Memory B cell (primary cell): ENCODE measurements around the gene CTSW.
"Not testable (repeated sequence)": the region's sequence is repeated elsewhere in the genome, so short reads cannot be mapped to it uniquely, and the experiment has no call there.

Experiments used
- ATAC-seq: fragments of 150-1000 bp; cut with Tn5 transposase; 2 replicates; pipeline ENCODE4 v1.10.0; 2021; ENCODE audit warnings: low read depth, mild to moderate bottlenecking, moderate library complexity
- DNase-seq, 2 donors: peaks; one replicate each; pipeline ENCODE4 v3.0.0; 2022; ENCODE audit warnings: low spot score in 2 of 2
- H3K27ac Mint-ChIP-seq: one replicate; pipeline ENCODE4 v1.8.0; 2022; ENCODE audit warnings: mild to moderate bottlenecking, moderate library complexity, mixed read lengths
- H3K27me3 Mint-ChIP-seq: one replicate; pipeline ENCODE4 v1.8.0; 2022; ENCODE audit warnings: mixed read lengths
- H3K36me3 Mint-ChIP-seq: one replicate; pipeline ENCODE4 v1.8.0; 2022; ENCODE audit warnings: mild to moderate bottlenecking, mixed read lengths
- H3K4me1 Mint-ChIP-seq: one replicate; pipeline ENCODE4 v1.8.0; 2022; ENCODE audit warnings: mixed read lengths
- H3K4me3 Mint-ChIP-seq: one replicate; pipeline ENCODE4 v1.8.0; 2022; ENCODE audit warnings: mild to moderate bottlenecking, moderate library complexity, mixed read lengths
- H3K9me3 Mint-ChIP-seq: one replicate; pipeline ENCODE4 v1.8.0; 2022; ENCODE audit warnings: mixed read lengths

Gene CTSW

GRCh38 chr11:65883058-65883761 lies 3.6 kb downstream of the CTSW start:
- H3K27me3 Mint-ChIP-seq, result no peaks in the 10 kb centered on the region
- ATAC-seq (no peak), DNase-seq (no peak)
- peaks cover 23% of the 10 kb centered on the region for H3K4me1 Mint-ChIP-seq
- H3K27ac Mint-ChIP-seq, result no peak overlapping the region
- no peaks in the 10 kb centered on the region for H3K9me3 Mint-ChIP-seq
- H3K4me3 Mint-ChIP-seq, result no peak overlapping the region
- H3K36me3 Mint-ChIP-seq, result peaks cover 11% of the 10 kb centered on the region

GRCh38 chr11:65883786-65884715 lies 4.4 kb downstream of the CTSW start:
- Mint-ChIP-seq H3K4me3 (no peak overlapping the region), H3K27ac (peak overlapping the region; percentile 32), H3K4me1 (peaks cover 26% of the 10 kb centered on the region), H3K27me3 (no peaks in the 10 kb centered on the region), H3K36me3 (peaks cover 11% of the 10 kb centered on the region), H3K9me3 (no peaks in the 10 kb centered on the region)
- ATAC-seq (no peak), DNase-seq (no peak)

DNA sequence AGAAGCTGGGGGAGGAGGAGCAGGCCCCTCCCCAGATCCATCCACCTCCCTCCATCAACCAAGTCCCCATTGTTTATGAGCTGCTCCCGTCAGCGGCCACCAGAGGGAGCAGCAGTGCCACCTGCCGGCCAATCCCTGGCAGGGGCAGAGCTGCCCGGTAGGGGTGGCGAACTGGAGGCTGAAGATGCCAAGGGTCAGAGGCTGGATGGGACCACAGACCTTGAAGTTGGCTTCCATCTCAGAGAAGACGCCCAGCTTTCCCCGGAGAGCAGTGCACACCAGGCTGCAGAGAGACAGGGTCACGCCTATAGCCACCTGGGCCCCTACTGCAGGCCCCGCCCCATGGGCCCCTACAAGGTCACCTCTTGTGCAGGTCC lies 5.1 kb downstream of the CTSW start:
- H3K4me3 Mint-ChIP-seq, result no peak overlapping the region
- H3K4me1 Mint-ChIP-seq, result peaks cover 31% of the 10 kb centered on the region
- DNase-seq (peak; percentile 80 to 82), ATAC-seq (peak; percentile 57)
- H3K27me3 Mint-ChIP-seq, result no peaks in the 10 kb centered on the region
- peaks cover 11% of the 10 kb centered on the region for H3K36me3 Mint-ChIP-seq
- no peaks in the 10 kb centered on the region for H3K9me3 Mint-ChIP-seq
- H3K27ac Mint-ChIP-seq, result peak overlapping the region; percentile 32

GRCh38 chr11:65885231-65885630 lies 5.6 kb downstream of the CTSW start:
- no peak overlapping the region for H3K4me3 Mint-ChIP-seq

GRCh38 chr11:65885808-65886536 lies 6.3 kb downstream of the CTSW start:
- Mint-ChIP-seq H3K27ac (no peak overlapping the region), H3K9me3 (no peaks in the 10 kb centered on the region), H3K27me3 (no peaks in the 10 kb centered on the region), H3K36me3 (peaks cover 11% of the 10 kb centered on the region), H3K4me3 (no peak overlapping the region), H3K4me1 (peaks cover 37% of the 10 kb centered on the region)
- no peak for DNase-seq
- no peak for ATAC-seq

More at GRCh38 chr11:65885231-65885630, 5.6 kb downstream of the CTSW start:
- no peak overlapping the region for H3K27ac Mint-ChIP-seq
- peaks cover 37% of the 10 kb centered on the region for H3K4me1 Mint-ChIP-seq
- DNase-seq (no peak), ATAC-seq (no peak)
- no peaks in the 10 kb centered on the region for H3K27me3 Mint-ChIP-seq
- H3K9me3 Mint-ChIP-seq, result no peaks in the 10 kb centered on the region
- H3K36me3 Mint-ChIP-seq, result peaks cover 11% of the 10 kb centered on the region

DNA sequence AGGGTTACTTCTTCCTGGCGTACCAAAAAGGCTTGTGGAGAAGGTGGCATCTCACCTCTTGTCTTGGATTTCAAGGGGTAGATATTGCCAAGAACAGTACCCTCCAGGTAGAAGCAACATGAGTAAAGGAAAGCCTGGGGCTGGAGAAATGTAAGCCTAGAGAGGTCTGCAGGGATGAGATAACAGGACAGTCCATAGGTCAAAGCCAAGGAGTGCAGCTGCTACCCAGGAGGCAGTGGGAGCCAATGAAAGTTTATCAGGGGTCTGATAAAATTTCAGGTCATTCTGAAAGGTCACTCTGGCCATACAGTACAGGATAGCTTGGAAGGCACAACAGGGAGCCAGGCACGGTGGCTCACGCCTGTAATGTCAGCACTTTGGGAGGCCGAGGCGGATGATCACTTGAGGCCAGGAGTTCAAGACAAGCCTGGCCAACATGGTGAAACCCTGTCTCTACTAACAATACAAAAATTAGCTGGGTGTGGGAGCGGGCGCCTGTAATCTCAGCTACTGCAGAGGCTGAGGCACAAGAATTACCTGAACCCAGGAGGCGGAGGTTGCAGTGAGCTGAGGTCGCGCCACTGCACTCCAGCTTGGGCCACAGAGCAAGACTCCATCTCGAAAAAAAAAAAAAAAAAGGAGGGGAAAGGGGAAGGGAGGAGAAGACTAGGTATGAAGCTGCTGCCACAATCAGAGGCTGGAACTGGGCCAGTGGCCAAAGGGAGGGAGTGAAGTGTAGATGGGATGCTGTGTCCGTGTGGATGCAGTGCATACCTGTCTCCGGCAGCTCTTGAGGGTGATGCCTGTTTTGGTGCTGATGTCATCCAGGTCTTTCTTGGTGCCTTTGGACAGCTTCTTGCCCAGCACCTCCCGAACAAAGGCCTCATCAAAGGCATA lies 7.4 kb downstream of the CTSW start:
- no peak for ATAC-seq
- Mint-ChIP-seq H3K36me3 (peaks cover 11% of the 10 kb centered on the region), H3K4me1 (peaks cover 40% of the 10 kb centered on the region)

DNA sequence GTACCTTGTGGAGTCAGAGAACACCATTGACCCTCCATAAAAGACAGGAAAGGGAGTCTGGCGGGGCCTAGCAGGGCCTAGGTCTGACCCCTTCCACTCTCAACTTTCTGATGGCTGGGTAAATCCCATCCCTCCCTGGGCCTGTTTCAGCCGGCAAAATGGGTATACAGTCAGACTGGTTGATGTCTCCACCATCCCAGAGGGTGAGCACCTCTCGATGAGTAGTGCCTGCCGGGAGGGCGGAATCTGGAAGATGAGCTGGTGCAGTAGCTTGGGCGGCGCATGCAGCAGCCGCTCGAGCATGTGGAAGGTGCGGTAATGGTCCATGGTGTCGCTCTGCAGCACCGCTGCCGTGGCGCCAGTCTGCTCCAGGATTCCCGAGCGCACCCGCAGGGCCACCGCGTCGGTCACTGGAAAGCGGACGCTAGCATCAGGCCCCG lies 8.1 kb downstream of the CTSW start:
- no peak for ATAC-seq
- Mint-ChIP-seq H3K36me3 (peaks cover 11% of the 10 kb centered on the region), H3K27ac (peak overlapping the region; percentile 87), H3K4me1 (peaks cover 47% of the 10 kb centered on the region), H3K9me3 (no peaks in the 10 kb centered on the region), H3K27me3 (no peaks in the 10 kb centered on the region), H3K4me3 (peak overlapping the region; percentile 88)
- no peak for DNase-seq

More for the DNA sequence above, 7.4 kb downstream of the CTSW start:
- Mint-ChIP-seq H3K27ac (no peak overlapping the region), H3K4me3 (peak overlapping the region; percentile 88), H3K27me3 (no peaks in the 10 kb centered on the region), H3K9me3 (no peaks in the 10 kb centered on the region)
- DNase-seq, result no peak

DNA sequence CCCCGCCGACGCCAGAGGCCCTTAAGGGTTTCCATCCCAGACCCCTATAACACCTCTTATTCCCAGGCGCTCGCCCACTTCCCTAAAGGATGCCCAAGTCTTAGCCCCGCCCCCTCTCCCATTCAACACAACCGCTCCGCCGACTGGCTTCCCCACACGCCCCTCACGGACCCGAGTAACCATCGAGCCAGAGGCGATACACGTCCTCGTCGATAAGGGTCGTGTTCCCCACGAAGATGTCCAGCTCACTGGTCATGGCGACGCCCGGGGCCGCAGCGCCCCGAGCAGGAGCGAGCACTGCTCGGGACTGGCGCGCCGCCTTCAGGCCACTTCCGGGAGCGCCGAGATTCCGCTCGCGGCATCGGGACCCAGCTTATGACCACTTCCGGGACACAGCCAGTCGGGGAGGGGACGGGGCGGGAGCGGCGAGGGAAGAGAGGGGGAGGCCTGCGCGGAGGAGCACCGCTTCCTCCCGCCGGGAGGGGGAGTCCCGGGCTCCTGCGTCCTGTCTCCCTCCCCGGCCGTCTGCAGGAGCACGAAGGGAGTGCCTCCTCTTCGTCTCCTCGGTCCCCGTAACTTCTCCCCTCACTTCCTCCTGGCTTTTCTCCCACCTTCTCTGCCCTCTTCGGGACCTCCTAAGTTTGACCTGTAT lies 8.7 kb downstream of the CTSW start, which contains the start of gene FIBP:
FIBP (minus strand) TSS at position 309 of the 652 bp plus-strand sequence; CDS start at position 256, 53 bp downstream.
- DNase-seq, result peak; percentile 87 to 92
- Mint-ChIP-seq H3K9me3 (no peaks in the 10 kb centered on the region), H3K4me1 (peaks cover 51% of the 10 kb centered on the region), H3K36me3 (peaks cover 11% of the 10 kb centered on the region), H3K27ac (peak within 1 kb of the TSS; percentile 87), H3K4me3 (peak within 1 kb of the TSS; percentile 88), H3K27me3 (no peaks in the 10 kb centered on the region)
- peak; percentile 52 for ATAC-seq

DNA sequence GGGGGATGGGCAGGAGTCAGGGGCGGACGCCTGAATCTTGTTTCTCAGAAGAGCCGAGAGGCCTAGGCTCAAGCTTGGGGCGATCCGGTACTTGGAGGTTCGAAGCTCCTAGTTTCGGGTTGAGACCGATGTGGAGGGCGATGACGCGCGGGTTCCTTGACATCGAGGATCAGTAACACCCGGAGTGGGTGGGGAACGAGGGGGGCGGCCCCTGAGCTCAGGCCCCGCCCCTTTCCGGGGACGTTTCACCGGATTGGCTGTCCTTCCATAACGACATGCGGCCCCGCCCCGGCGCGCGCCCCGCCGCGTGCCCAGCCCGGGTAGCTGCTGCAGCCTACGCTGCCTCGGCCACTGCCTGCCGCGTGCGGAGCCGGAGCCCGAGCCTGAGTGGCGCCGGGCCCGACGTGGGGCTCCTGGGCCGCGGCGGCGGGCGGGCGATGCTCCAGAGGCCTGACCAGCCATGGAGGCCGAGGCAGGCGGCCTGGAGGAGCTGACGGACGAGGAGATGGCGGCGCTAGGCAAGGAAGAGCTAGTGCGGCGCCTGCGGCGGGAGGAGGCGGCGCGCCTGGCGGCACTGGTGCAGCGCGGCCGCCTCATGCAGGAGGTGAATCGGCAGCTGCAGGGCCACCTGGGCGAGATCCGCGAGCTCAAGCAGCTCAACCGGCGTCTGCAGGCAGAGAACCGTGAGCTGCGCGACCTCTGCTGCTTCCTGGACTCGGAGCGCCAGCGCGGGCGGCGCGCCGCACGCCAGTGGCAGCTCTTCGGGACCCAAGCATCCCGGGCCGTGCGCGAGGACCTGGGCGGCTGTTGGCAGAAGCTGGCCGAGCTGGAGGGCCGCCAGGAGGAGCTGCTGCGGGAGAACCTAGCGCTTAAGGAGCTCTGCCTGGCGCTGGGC lies 10.9 kb downstream of the CTSW start, which contains the start of gene CCDC85B:
CCDC85B (plus strand) TSS at position 350 of the 895 bp plus-strand sequence; CDS start at position 461, 111 bp downstream.
- H3K27me3 Mint-ChIP-seq, result no peaks in the 10 kb centered on the region
- ATAC-seq (peak; percentile 73), DNase-seq (peak; percentile 98)
- H3K27ac Mint-ChIP-seq, result peak within 1 kb of the TSS; percentile 87
- H3K4me1 Mint-ChIP-seq, result peaks cover 48% of the 10 kb centered on the region
- H3K36me3 Mint-ChIP-seq, result peaks cover 3% of the 10 kb centered on the region
- no peaks in the 10 kb centered on the region for H3K9me3 Mint-ChIP-seq
- H3K4me3 Mint-ChIP-seq, result peak within 1 kb of the TSS; percentile 88

DNA sequence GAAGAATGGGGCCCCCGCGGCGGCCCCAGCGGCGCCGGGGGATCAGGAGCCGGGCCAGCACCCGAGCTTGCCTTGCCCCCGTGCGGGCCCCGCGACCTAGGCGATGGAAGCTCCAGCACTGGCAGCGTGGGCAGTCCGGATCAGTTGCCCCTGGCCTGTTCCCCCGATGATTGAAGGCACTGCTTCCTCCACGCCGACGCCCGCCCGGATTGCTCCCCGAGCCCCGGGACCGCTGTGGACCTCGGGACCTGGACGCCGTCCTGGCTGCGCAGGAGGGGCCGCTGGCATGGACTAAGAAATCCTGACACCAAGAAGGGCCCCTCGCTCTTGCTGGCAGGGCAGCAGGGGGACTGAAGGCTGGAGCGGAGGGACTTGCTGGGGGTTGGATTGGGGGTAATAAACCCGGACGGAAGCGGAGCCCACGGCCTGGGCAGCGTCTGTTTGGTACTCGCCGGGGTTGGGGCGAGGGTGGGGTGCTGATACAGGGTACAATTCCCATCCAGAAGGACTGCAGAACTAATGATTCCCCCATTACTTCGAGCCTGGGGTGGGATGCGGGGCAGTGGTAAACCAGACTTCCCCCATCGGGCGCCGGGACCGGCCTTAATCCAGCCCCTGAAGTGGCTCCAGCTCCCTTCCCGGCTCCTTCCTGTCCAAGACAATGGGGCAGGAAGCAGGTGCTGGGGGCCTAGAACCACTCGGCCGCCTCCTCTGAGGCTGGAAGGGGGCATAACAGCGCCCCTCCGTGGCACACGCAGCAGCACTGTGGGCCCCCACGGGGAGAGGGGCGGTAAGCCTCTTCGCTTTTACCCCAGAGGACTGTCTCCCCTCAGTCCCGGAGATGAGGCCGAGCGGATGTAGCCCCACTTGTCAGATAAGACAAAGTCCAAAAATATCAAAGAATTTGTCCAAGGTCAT lies 11.8 kb downstream of the CTSW start:
- Mint-ChIP-seq H3K9me3 (no peaks in the 10 kb centered on the region), H3K4me3 (peak overlapping the region; percentile 88), H3K4me1 (peaks cover 45% of the 10 kb centered on the region), H3K27me3 (no peaks in the 10 kb centered on the region), H3K27ac (peak overlapping the region; percentile 43), H3K36me3 (peaks cover 2% of the 10 kb centered on the region)
- no peak for ATAC-seq
- DNase-seq, result no peak

GRCh38 chr11:65892137-65892540 lies 12.5 kb downstream of the CTSW start:
- DNase-seq, H3K36me3 Mint-ChIP-seq, H3K27me3 Mint-ChIP-seq, H3K9me3 Mint-ChIP-seq, ATAC-seq: not testable (repeated sequence)
- Mint-ChIP-seq H3K4me3 (peak overlapping the region; percentile 88), H3K4me1 (peaks cover 41% of the 10 kb centered on the region), H3K27ac (peak overlapping the region; percentile 43)
